Activated CD4-positive, alpha-beta memory T cell treated with anti-CD3 and anti-CD28 coated beads for 36 hours (primary cell): ENCODE results near the gene GOLGA2. TPM values are rescaled to one million over a fixed set of nuclear protein-coding genes. Genes with fewer than 3 reads are reported as not detected.

Experiments
- CTCF ChIA-PET: fragments of 350-600 bp; sonication (Branson Sonifier 250); formaldehyde crosslinking; loops from one replicate; lab custom pipeline; 2021; ENCODE audit warnings: antibody characterized with exemption, inconsistent platforms; lab: Charles Lee
- POLR2A ChIA-PET: fragments of 350-600 bp; sonication (Branson Sonifier 250); formaldehyde crosslinking; loops from one replicate; lab custom pipeline; 2021; ENCODE audit warnings: antibody characterized with exemption; lab: Charles Lee
- DNase-seq: peaks from one replicate; pipeline ENCODE4 v3.0.0-alpha.2; 2020
- H3K27ac Mint-ChIP-seq: one replicate; pipeline ENCODE4 v1.8.0; 2021; ENCODE audit warnings: mixed read lengths
- H3K27me3 Mint-ChIP-seq: one replicate; pipeline ENCODE4 v1.8.0; 2021; ENCODE audit warnings: mixed read lengths
- H3K36me3 Mint-ChIP-seq: one replicate; pipeline ENCODE4 v1.8.0; 2021; ENCODE audit warnings: mixed read lengths
- H3K4me1 Mint-ChIP-seq: one replicate; pipeline ENCODE4 v1.8.0; 2021; ENCODE audit warnings: low read depth, mixed read lengths
- H3K4me3 Mint-ChIP-seq: one replicate; pipeline ENCODE4 v1.8.0; 2021; ENCODE audit warnings: mild to moderate bottlenecking, mixed read lengths
- H3K9me3 Mint-ChIP-seq: one replicate; pipeline ENCODE4 v1.8.0; 2021; ENCODE audit warnings: mixed read lengths
- intact Hi-C: fragments of 100-400 bp; cut with micrococcal nuclease; formaldehyde crosslinking; loops from one replicate; pipeline ENCODE4 v1.15.1; 2023
- total RNA-seq, 2 experiments: library from RNA; stranded (reverse); gene quantifications; one replicate each; pipeline ENCODE4 v1.2.3, GENCODE V29; 2021

GOLGA2 gene
- total RNA-seq, 2 experiments from 2014 or later: 34.4 to 42.9 TPM

GRCh38 chr9:128214571-128215490 is 61.0 kb downstream of the GOLGA2 start:
- H3K27me3 Mint-ChIP-seq: peaks cover 7% of the 10 kb centered on the region
- DNase-seq: no peak
- peaks cover 11% of the 10 kb centered on the region for H3K4me1 Mint-ChIP-seq
- H3K27ac Mint-ChIP-seq: no peak overlapping the region
- CTCF ChIA-PET: interaction anchor here (1.2 kb wide), 1 partner anchor 206 kb away, joined by 3 read pairs; the partner anchor contains the start of gene CERCAM
- intact Hi-C loops: no loop called here
- H3K36me3 Mint-ChIP-seq: no peaks in the 10 kb centered on the region
- no peak overlapping the region for H3K4me3 Mint-ChIP-seq
- POLR2A ChIA-PET: no interaction called here
- no peaks in the 10 kb centered on the region for H3K9me3 Mint-ChIP-seq

- intact Hi-C loops: no loop called here
- Mint-ChIP-seq H3K27ac (no peak overlapping the region), H3K27me3 (peaks cover 7% of the 10 kb centered on the region), H3K4me3 (no peak overlapping the region), H3K36me3 (no peaks in the 10 kb centered on the region), H3K4me1 (peaks cover 11% of the 10 kb centered on the region), H3K9me3 (no peaks in the 10 kb centered on the region)
- no peak for DNase-seq
- CTCF ChIA-PET: interaction anchor here (1.2 kb wide), 1 partner anchor 207 kb away, joined by 3 read pairs; the partner anchor contains the start of gene CERCAM
- POLR2A ChIA-PET: no interaction called here
Measured at GRCh38 chr9:128213746-128214497, 61.9 kb downstream of the GOLGA2 start.

GRCh38 chr9:128211981-128212281 is 63.9 kb downstream of the GOLGA2 start:
- Mint-ChIP-seq H3K9me3 (no peaks in the 10 kb centered on the region), H3K4me1 (no peaks in the 10 kb centered on the region), H3K27ac (no peak overlapping the region), H3K36me3 (no peaks in the 10 kb centered on the region), H3K27me3 (peaks cover 7% of the 10 kb centered on the region), H3K4me3 (no peak overlapping the region)
- POLR2A ChIA-PET: no interaction called here
- intact Hi-C loops: no loop called here
- CTCF ChIA-PET: interaction anchor here (1.5 kb wide), 1 partner anchor 8 kb away, joined by 4 read pairs; the partner anchor contains the start of gene DNM1
- no peak for DNase-seq

- peaks cover 7% of the 10 kb centered on the region for H3K27me3 Mint-ChIP-seq
- H3K4me1 Mint-ChIP-seq: no peaks in the 10 kb centered on the region
- H3K9me3 Mint-ChIP-seq: no peaks in the 10 kb centered on the region
- H3K4me3 Mint-ChIP-seq: no peak overlapping the region
- POLR2A ChIA-PET: interaction anchor here (0.6 kb wide), 1 partner anchor 23 kb away, joined by 3 read pairs; no protein-coding TSS in a partner anchor
- H3K27ac Mint-ChIP-seq: no peak overlapping the region
- CTCF ChIA-PET: interaction anchor here (1.5 kb wide), 1 partner anchor 8 kb away, joined by 4 read pairs; the partner anchor contains the start of gene DNM1
- no peaks in the 10 kb centered on the region for H3K36me3 Mint-ChIP-seq
- DNase-seq: no peak
- intact Hi-C loops: no loop called here
Measured at GRCh38 chr9:128211186-128211980, 64.4 kb downstream of the GOLGA2 start.

- no peak overlapping the region for H3K27ac Mint-ChIP-seq
- no peaks in the 10 kb centered on the region for H3K9me3 Mint-ChIP-seq
- H3K4me3 Mint-ChIP-seq: no peak overlapping the region
- H3K4me1 Mint-ChIP-seq: peaks cover 4% of the 10 kb centered on the region
- no peaks in the 10 kb centered on the region for H3K36me3 Mint-ChIP-seq
- CTCF ChIA-PET: no interaction called here
- H3K27me3 Mint-ChIP-seq: peaks cover 15% of the 10 kb centered on the region
- DNase-seq: no peak
- POLR2A ChIA-PET: no interaction called here
- intact Hi-C loops: no loop called here
Measured at GRCh38 chr9:128208946-128209669, 66.7 kb downstream of the GOLGA2 start.

- no peaks in the 10 kb centered on the region for H3K36me3 Mint-ChIP-seq
- CTCF ChIA-PET: no interaction called here
Measured at GRCh38 chr9:128208386-128208785, 67.4 kb downstream of the GOLGA2 start.

GRCh38 chr9:128206916-128207910 is 68.6 kb downstream of the GOLGA2 start:
- no peak for DNase-seq
- intact Hi-C loops: no loop called here
- peaks cover 11% of the 10 kb centered on the region for H3K27me3 Mint-ChIP-seq
- H3K4me3 Mint-ChIP-seq: no peak overlapping the region
- no peaks in the 10 kb centered on the region for H3K36me3 Mint-ChIP-seq
- no peaks in the 10 kb centered on the region for H3K9me3 Mint-ChIP-seq
- H3K27ac Mint-ChIP-seq: no peak overlapping the region
- peaks cover 13% of the 10 kb centered on the region for H3K4me1 Mint-ChIP-seq
- POLR2A ChIA-PET: no interaction called here
- CTCF ChIA-PET: interaction anchor here (0.6 to 1.8 kb wide), 4 partner anchors 14 to 47 kb away, joined by 3 to 5 read pairs (median 3); partner anchors contain the start of genes BBLN and CIZ1

More at GRCh38 chr9:128208386-128208785, 67.4 kb downstream of the GOLGA2 start:
- Mint-ChIP-seq H3K27ac (no peak overlapping the region), H3K4me3 (no peak overlapping the region), H3K27me3 (peaks cover 12% of the 10 kb centered on the region), H3K4me1 (peaks cover 5% of the 10 kb centered on the region), H3K9me3 (no peaks in the 10 kb centered on the region)
- no peak for DNase-seq
- intact Hi-C loops: no loop called here
- POLR2A ChIA-PET: no interaction called here

GRCh38 chr9:128206484-128206883 is 69.3 kb downstream of the GOLGA2 start:
- Mint-ChIP-seq H3K27ac (no peak overlapping the region), H3K27me3 (peaks cover 8% of the 10 kb centered on the region), H3K36me3 (no peaks in the 10 kb centered on the region), H3K4me3 (no peak overlapping the region), H3K4me1 (peaks cover 16% of the 10 kb centered on the region), H3K9me3 (no peaks in the 10 kb centered on the region)
- ChIA-PET CTCF (interaction anchor here (0.6 to 1.8 kb wide), 4 partner anchors 13 to 46 kb away, joined by 3 to 5 read pairs (median 3); partner anchors contain the start of genes BBLN and CIZ1), POLR2A (no interaction called here)
- DNase-seq: no peak
- intact Hi-C loops: no loop called here
